H1 (cell line): Measurements from ENCODE around the gene CALU. TPM values are rescaled to one million over a fixed set of nuclear protein-coding genes. Genes with fewer than 3 reads are reported as not detected.

Source experiments
- CTCF ChIA-PET: fragments of 300-600 bp; sonication (Branson Sonifier 250); formaldehyde crosslinking; loops from one replicate; lab custom pipeline; 2021; ENCODE audit not compliant: partially characterized antibody; lab: Charles Lee
- POLR2A ChIA-PET: fragments of 300-600 bp; sonication (Branson Sonifier 250); formaldehyde crosslinking; loops from one replicate; lab custom pipeline; 2021; ENCODE audit warnings: inconsistent platforms; ENCODE audit not compliant: partially characterized antibody; lab: Charles Lee
- DNase-seq, 2 experiments: peaks; one replicate each; pipeline versions ENCODE4 v3.0.0 to v3.0.0-alpha.2; 2010 to 2022; ENCODE audit warnings: low spot score in 2 of 2, low read depth in 1 of 2, mixed read lengths in 1 of 2
- FAIRE-seq: peaks from 2 replicates; lab custom pipeline; 2011; peaks lifted over from hg19 to GRCh38; lab: Jason Lieb, UNC
- H2AFZ ChIP-seq: 2 replicates; pipeline ENCODE4 v1.8.1; 2012; ENCODE audit warnings: low read length, inconsistent platforms
- H2AK5ac ChIP-seq: 2 replicates; pipeline ENCODE4 v1.6.1; 2013; ENCODE audit warnings: low read depth, low read length
- H2BK120ac ChIP-seq: replicated peaks from 2 replicates; pipeline ENCODE3; 2013; ENCODE audit warnings: low read depth, low read length, inconsistent platforms
- H2BK12ac ChIP-seq: 2 replicates; pipeline ENCODE4 v1.6.1; 2013; ENCODE audit warnings: low read depth, low read length
- H2BK15ac ChIP-seq: 2 replicates; pipeline ENCODE4 v1.6.1; 2013; ENCODE audit warnings: low read length
- H2BK20ac ChIP-seq: 2 replicates; pipeline ENCODE4 v1.6.1; 2013; ENCODE audit warnings: low read length
- H2BK5ac ChIP-seq: 2 replicates; pipeline ENCODE4 v1.6.1; 2013; ENCODE audit warnings: low read depth, low read length
- H3K14ac ChIP-seq: 2 replicates; pipeline ENCODE4 v1.6.1; 2013; ENCODE audit warnings: inconsistent platforms; ENCODE audit not compliant: insufficient read length
- H3K18ac ChIP-seq: 2 replicates; pipeline ENCODE4 v1.6.1; 2013; ENCODE audit warnings: low read length; ENCODE audit errors: extremely low read depth
- H3K23ac ChIP-seq: 2 replicates; pipeline ENCODE4 v1.6.1; 2013; ENCODE audit warnings: inconsistent platforms; ENCODE audit not compliant: insufficient read length
- H3K23me2 ChIP-seq: 2 replicates; pipeline ENCODE4 v1.6.1; 2013; ENCODE audit warnings: low read depth, low read length
- H3K27ac ChIP-seq: 2 replicates; pipeline ENCODE4 v1.6.1; 2011; ENCODE audit warnings: low read depth, low read length, inconsistent platforms
- H3K27me3 ChIP-seq, 4 experiments: replicated peaks in 1 of 4; 1 replicate in 1 of 4; 2 replicates in 3 of 4; pipeline versions ENCODE4 v1.6.1 to v1.8.1; 2011 to 2013; ENCODE audit warnings: low read length in 3 of 4, mild to moderate bottlenecking in 3 of 4, inconsistent platforms in 2 of 4, mixed read lengths in 2 of 4, moderate library complexity in 1 of 4; ENCODE audit not compliant: control insufficient read depth in 3 of 4, insufficient read depth in 3 of 4; ENCODE audit errors: extremely low read depth in 1 of 4
- H3K36me3 ChIP-seq, 4 experiments: 2 replicates each; pipeline versions ENCODE4 v1.6.1 to v1.8.1; 2011 to 2013; ENCODE audit warnings: mild to moderate bottlenecking in 4 of 4, low read length in 3 of 4, moderate library complexity in 2 of 4, control low read depth in 1 of 4, inconsistent platforms in 1 of 4; ENCODE audit not compliant: insufficient read depth in 4 of 4, control insufficient read depth in 2 of 4
- H3K4ac ChIP-seq: replicated peaks from 2 replicates; pipeline ENCODE3; 2013; ENCODE audit warnings: low read length, low read depth, mixed read lengths, inconsistent platforms; ENCODE audit not compliant: insufficient read length
- H3K4me1 ChIP-seq, 4 experiments: replicated peaks in 1 of 4; 1 replicate in 1 of 4; 2 replicates in 3 of 4; pipeline versions ENCODE4 v1.6.1 to v1.8.1; 2011 to 2013; ENCODE audit warnings: low read length in 3 of 4, inconsistent platforms in 2 of 4, mixed read lengths in 1 of 4; ENCODE audit not compliant: insufficient read depth in 4 of 4, control insufficient read depth in 3 of 4
- H3K4me2 ChIP-seq, 2 experiments: 2 replicates each; pipeline versions ENCODE4 v1.6.1 to v1.8.1; 2011 to 2013; ENCODE audit warnings: low read depth in 2 of 2, low read length in 2 of 2, control low read depth in 1 of 2, inconsistent platforms in 1 of 2, mild to moderate bottlenecking in 1 of 2; ENCODE audit not compliant: insufficient read depth in 1 of 2
- H3K4me3 ChIP-seq, 4 experiments: fragments of 200-600, 300-600 bp in 1 of 4; sonication (generic), shearing (Covaris generic), sonication (Bioruptor Twin) in 1 of 4; 2 replicates each; pipeline versions ENCODE4 v1.5.1 to v1.8.1; 2011 to 2016; ENCODE audit warnings: low read length in 4 of 4, low read depth in 3 of 4, control low read depth in 2 of 4, inconsistent platforms in 2 of 4, mild to moderate bottlenecking in 2 of 4, mixed read lengths in 1 of 4, moderate library complexity in 1 of 4; ENCODE audit not compliant: insufficient read depth in 2 of 4; ENCODE audit errors: extremely low read depth in 1 of 4
- H3K56ac ChIP-seq: replicated peaks from 2 replicates; pipeline ENCODE3; 2013; ENCODE audit warnings: low read depth, mild to moderate bottlenecking, mixed read lengths, low read length, inconsistent platforms; ENCODE audit not compliant: insufficient read length
- H3K79me1 ChIP-seq: 2 replicates; pipeline ENCODE4 v1.6.1; 2013; ENCODE audit warnings: low read depth, low read length, control low read depth
- H3K79me2 ChIP-seq, 2 experiments: 2 replicates each; pipeline versions ENCODE4 v1.6.1 to v1.8.1; 2012 to 2013; ENCODE audit warnings: low read length in 2 of 2, mild to moderate bottlenecking in 2 of 2, inconsistent platforms in 1 of 2; ENCODE audit not compliant: insufficient read depth in 2 of 2, control insufficient read depth in 1 of 2
- H3K9ac ChIP-seq, 4 experiments: replicated peaks in 1 of 4; 1 replicate in 1 of 4; 2 replicates in 3 of 4; pipeline versions ENCODE4 v1.6.1 to v1.8.1; 2011 to 2013; ENCODE audit warnings: low read depth in 3 of 4, low read length in 3 of 4, control low read depth in 2 of 4, mild to moderate bottlenecking in 2 of 4, moderate library complexity in 2 of 4, inconsistent platforms in 1 of 4; ENCODE audit errors: extremely low read depth in 1 of 4
- H3K9me3 ChIP-seq, 2 experiments: 2 replicates each; pipeline versions ENCODE4 v1.6.1 to v1.8.1; 2012 to 2013; ENCODE audit warnings: mild to moderate bottlenecking in 2 of 2, moderate library complexity in 2 of 2, control low read depth in 1 of 2, inconsistent platforms in 1 of 2, low read depth in 1 of 2, low read length in 1 of 2, mixed read lengths in 1 of 2; ENCODE audit not compliant: insufficient read depth in 2 of 2
- H4K20me1 ChIP-seq, 2 experiments: replicated peaks in 1 of 2; 2 replicates each; pipeline versions ENCODE3 to v1.8.1; 2011 to 2013; ENCODE audit warnings: inconsistent platforms in 2 of 2, low read length in 2 of 2, mild to moderate bottlenecking in 1 of 2; ENCODE audit not compliant: insufficient read depth in 2 of 2, control insufficient read depth in 1 of 2
- H4K5ac ChIP-seq: 2 replicates; pipeline ENCODE4 v1.6.1; 2013; ENCODE audit warnings: low read length, low read depth, mixed read lengths, inconsistent platforms; ENCODE audit not compliant: insufficient read length
- H4K8ac ChIP-seq: 2 replicates; pipeline ENCODE4 v1.8.0; 2013; ENCODE audit warnings: mild to moderate bottlenecking, moderate library complexity, low read length, inconsistent platforms; ENCODE audit not compliant: insufficient read depth; ENCODE audit errors: extremely low read depth
- H4K91ac ChIP-seq: replicated peaks from 2 replicates; pipeline ENCODE3; 2013; ENCODE audit warnings: low read length, mixed read lengths, inconsistent platforms; ENCODE audit not compliant: insufficient read length
- EGR1 ChIP-seq: IDR thresholded peaks from 2 replicates; pipeline ENCODE4 v1.6.1; 2011; ENCODE audit warnings: low read depth, low read length, borderline replicate concordance
- SRF ChIP-seq: IDR thresholded peaks from 2 replicates; pipeline ENCODE4 v1.6.1; 2011; ENCODE audit warnings: mild to moderate bottlenecking, low read depth, low read length, moderate library complexity
- polyA plus RNA-seq, 7 experiments: library from polyadenylated mRNA; depleted of rRNA in 3 of 7; stranded (reverse) in 5 of 7; unstranded in 2 of 7; fragments of >200 nt in 5 of 7; fragments of 200-250 nt in 2 of 7; gene quantifications; 1 replicate in 5 of 7; 2 replicates in 1 of 7; 4 replicates in 1 of 7; pipeline versions ENCODE4 v1.2.1 to v1.2.3, GENCODE V29; 2011 to 2013; ENCODE audit warnings: missing spikeins in 2 of 7, mixed read lengths in 2 of 7
- total RNA-seq: library from RNA; stranded (reverse); fragmentation: NEBNext Ultra II Directional; extraction: Animal tissue kit (Norgen Biotek cat#: 25700); gene quantifications from 2 replicates; pipeline ENCODE4 v1.2.1, GENCODE V29; 2021
- TF ChIP-seq, protein P1 (sequence below): IDR thresholded peaks from 2 replicates; pipeline ENCODE4 v1.6.1; 2011; ENCODE audit warnings: low read length, improper control_type of control experiment

Gene CALU
- total and polyA plus RNA-seq, 2 of the 8 experiments (the other 6 are each of a cell fraction or from before 2014, with no cell fraction given), result 67.2 to 170 TPM

DNA sequence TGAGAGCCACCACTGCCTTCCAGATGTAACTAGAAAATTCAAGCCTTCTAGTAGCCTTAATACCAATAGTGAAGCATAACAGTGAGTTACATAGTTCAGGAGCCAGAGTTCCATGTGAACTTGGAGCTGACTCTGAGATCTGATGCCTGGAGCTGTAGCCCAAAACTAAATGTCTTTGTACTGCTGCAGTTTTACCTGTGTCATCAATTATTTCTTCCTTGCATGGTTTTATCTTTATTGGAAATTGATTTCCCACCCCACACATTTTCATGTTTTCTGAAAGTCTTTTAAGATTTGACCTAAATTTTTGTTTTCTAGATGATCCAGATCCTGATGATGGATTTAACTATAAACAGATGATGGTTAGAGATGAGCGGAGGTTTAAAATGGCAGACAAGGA lies 19.4 kb downstream of the CALU start (continued):
- TF ChIP-seq EGR1, result no peak

DNA sequence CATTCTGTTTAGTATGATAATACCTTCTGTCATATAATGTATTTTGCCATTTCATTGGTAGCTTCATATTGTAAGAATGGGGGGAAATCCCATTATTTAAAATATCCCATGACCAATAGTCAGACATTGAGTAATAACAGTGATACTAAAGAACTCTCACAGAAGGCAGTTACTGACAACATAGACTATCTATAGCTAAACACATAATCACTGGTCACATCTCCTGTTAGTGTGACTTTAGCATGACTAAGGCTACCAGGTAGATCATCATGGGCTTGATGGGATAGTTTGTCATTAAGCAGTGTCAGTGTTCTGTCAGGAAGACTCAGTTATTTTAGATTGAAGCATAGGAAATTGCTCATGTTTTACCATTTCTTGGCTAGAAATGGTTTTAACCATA lies 20.1 kb downstream of the CALU start:
- TF ChIP-seq, protein P1, sequence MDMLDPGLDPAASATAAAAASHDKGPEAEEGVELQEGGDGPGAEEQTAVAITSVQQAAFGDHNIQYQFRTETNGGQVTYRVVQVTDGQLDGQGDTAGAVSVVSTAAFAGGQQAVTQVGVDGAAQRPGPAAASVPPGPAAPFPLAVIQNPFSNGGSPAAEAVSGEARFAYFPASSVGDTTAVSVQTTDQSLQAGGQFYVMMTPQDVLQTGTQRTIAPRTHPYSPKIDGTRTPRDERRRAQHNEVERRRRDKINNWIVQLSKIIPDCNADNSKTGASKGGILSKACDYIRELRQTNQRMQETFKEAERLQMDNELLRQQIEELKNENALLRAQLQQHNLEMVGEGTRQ, result no peak
- no peak for TF ChIP-seq SRF
- H3K4me1 ChIP-seq, result no peaks in the 10 kb centered on the region
- H4K5ac ChIP-seq, result no peak overlapping the region
- no peak overlapping the region for H3K4ac ChIP-seq
- no peak overlapping the region for H2BK15ac ChIP-seq
- no peak overlapping the region for H3K9ac ChIP-seq
- no peaks in the 10 kb centered on the region for H3K9me3 ChIP-seq
- no peak overlapping the region for H2BK12ac ChIP-seq
- DNase-seq (no peak), FAIRE-seq (no peak)
- H4K20me1 ChIP-seq, result peaks cover 0 to 14% of the 10 kb centered on the region in 2 experiments
- H4K8ac ChIP-seq, result no peak overlapping the region
- H3K79me1 ChIP-seq, result peaks cover 7% of the 10 kb centered on the region; the same call in 1 of the 2 replicates
- POLR2A ChIA-PET, result interaction anchor here (1.0 kb wide), 1 partner anchor 19 kb away, joined by 4 read pairs; no protein-coding TSS in a partner anchor
- no peaks in the 10 kb centered on the region for H3K27me3 ChIP-seq
- H3K23me2 ChIP-seq, result no peaks in the 10 kb centered on the region
- no peak overlapping the region for H3K4me3 ChIP-seq
- no peak overlapping the region for H4K91ac ChIP-seq
- CTCF ChIA-PET, result no interaction called here
- no peak overlapping the region for H2AK5ac ChIP-seq
- H3K18ac ChIP-seq, result no peak overlapping the region
- H3K4me2 ChIP-seq, result no peak overlapping the region
- H3K79me2 ChIP-seq, result peaks cover 0 to 9% of the 10 kb centered on the region in 2 experiments; a peak in 2 of 4 replicates
- H3K14ac ChIP-seq, result no peak overlapping the region
- H2AFZ ChIP-seq, result no peak overlapping the region
- no peak overlapping the region for H3K23ac ChIP-seq
- H3K27ac ChIP-seq, result no peak overlapping the region
- H3K56ac ChIP-seq, result no peak overlapping the region
- no peak overlapping the region for H2BK120ac ChIP-seq
- H2BK5ac ChIP-seq, result no peak overlapping the region
- H3K36me3 ChIP-seq, result peaks cover 15 to 95% (median 48%) of the 10 kb centered on the region in 4 experiments
- H2BK20ac ChIP-seq, result no peak overlapping the region
